GM19328 (cell line): Measurements from ENCODE around the gene CRTAC1.
"Not testable (repeated sequence)": the region's sequence is repeated elsewhere in the genome, so short reads cannot be mapped to it uniquely, and the experiment has no call there.

Experiments used
- ATAC-seq: cut with Tn5 transposase; IDR thresholded peaks from one replicate; pipeline ENCODE4 v1.9.1; 2021; ENCODE audit warnings: mild to moderate bottlenecking, moderate library complexity; ENCODE audit not compliant: unreplicated experiment

Gene CRTAC1

DNA sequence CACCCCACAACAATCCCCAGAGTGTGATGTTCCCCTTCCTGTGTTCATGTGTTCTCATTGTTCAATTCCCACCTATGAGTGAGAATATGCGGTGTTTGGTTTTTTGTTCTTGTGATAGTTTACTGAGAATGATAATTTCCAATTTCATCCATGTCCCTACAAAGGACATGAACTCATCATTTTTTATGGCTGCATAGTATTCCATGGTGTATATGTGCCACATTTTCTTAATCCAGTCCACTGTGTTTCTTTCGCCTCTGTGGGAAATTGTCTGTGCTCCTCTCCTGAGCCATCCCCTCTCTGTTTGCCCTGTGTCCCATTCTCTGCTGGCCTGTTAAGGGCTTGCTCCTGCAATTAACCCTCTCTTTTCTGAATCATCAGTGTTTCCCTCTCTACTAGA, 186.4 kb downstream of the CRTAC1 start:
- not testable (repeated sequence) for ATAC-seq

DNA sequence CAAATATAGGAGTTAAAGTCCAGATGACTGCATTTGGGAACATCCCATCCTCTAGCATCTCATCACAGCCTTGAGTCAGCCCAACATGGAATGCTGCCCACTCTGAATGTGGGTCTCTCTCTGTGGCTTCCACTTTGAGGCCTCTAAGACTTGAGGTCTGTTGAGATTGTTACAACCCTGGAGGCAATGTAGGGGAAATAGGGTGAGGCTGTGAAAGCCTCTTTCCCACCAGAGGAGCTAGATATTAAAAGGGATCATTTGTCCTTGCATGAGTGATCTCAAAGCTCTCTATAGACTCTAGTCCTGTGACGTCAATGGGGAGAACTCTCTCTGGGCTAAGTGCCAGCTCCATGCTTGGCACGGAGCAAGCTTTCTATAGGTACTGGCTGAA, 187.1 kb downstream of the CRTAC1 start:
- ATAC-seq = no peak

DNA sequence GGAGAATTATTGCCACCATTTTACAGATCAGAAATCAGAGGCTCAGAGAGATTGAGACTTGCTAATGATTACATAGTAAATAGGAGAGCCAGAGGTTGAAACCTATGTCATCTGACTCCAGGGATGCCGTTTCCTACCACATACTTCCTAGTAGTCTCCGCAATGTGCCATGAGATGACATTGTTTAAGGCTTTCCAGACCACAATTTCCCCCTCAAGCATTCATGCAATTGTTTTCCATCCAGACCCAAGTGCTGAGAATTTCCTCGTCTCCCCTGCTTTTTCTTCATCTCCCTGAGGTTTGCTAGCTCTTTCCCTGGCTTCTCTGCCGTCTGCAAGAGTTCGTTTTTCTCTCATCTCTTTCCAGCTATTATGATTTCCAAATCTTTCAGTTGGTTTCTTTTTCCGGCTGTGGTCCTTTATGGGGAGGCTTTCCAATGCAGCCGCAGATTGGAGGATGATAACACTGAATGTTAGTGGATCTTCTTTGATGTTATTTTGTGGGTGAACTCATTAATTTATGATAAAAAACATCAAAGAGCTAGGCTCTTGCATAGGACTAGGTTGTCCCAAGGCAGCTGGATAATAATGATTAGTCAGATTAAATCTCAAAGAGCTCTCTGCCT, 187.7 kb downstream of the CRTAC1 start:
- no peak for ATAC-seq

DNA sequence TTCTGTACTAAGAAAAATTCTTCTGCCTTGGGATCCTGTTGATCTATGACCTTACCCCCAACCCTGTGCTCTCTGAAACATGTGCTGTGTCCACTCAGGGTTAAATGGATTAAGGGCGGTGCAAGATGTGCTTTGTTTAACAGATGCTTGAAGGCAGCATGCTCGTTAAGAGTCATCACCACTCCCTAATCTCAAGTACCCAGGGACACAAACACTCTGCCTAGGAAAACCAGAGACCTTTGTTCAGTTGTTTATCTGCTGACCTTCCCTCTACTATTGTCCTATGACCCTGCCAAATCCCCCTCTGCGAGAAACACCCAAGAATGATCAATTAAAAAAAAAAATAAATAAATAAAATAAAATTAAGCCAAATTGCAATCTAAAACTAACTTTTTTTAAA, 188.3 kb downstream of the CRTAC1 start:
- not testable (repeated sequence) for ATAC-seq

- ATAC-seq = not testable (repeated sequence)
Observed at GRCh38 chr10:97841166-97841565, 189.3 kb downstream of the CRTAC1 start.

- ATAC-seq = no peak
Observed at GRCh38 chr10:97838091-97838490, 192.3 kb downstream of the CRTAC1 start.

GRCh38 chr10:97836446-97836845, 194.0 kb downstream of the CRTAC1 start:
- no peak for ATAC-seq

DNA sequence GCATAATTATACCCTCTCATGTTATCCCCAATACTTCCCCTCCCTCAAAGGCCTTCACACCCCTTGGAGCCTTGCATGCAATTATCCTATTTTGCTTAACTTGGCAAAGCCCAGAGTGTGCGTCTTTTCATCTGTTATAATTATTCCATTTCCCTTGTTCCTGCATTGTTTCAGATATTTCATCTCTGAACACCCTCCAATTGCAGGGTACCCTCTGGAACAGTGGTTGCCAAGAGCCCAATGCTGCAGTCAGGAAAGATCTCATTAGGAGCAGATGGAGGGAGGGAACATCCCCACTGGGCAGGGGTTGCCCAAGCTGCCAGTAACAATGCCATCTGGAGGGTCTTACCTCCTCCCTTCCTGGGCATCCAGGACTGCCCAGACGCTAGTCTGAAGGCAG, 199.2 kb downstream of the CRTAC1 start:
- ATAC-seq = no peak

GRCh38 chr10:97830064-97830463, 200.4 kb downstream of the CRTAC1 start:
- ATAC-seq = no peak

DNA sequence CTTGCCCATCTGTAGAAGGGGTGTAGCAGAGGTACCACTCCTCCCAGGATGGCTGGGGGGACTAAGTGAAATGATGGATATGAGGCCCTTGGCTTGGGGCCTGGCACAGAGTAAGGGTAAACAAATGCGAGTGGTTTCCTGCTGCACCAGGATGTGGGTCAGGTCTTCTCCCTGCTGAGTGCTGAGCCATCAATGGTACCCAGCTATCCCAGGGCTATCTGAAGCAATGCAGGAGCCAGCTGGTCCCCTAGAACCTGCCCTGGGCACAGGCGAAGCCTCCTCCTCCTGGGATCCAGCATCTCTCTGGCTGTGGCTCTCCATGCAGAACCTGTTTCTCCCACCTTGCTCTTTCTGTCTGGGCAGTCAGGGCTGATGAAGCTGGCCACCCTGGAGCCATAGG, 201.7 kb downstream of the CRTAC1 start:
- ATAC-seq = no peak

DNA sequence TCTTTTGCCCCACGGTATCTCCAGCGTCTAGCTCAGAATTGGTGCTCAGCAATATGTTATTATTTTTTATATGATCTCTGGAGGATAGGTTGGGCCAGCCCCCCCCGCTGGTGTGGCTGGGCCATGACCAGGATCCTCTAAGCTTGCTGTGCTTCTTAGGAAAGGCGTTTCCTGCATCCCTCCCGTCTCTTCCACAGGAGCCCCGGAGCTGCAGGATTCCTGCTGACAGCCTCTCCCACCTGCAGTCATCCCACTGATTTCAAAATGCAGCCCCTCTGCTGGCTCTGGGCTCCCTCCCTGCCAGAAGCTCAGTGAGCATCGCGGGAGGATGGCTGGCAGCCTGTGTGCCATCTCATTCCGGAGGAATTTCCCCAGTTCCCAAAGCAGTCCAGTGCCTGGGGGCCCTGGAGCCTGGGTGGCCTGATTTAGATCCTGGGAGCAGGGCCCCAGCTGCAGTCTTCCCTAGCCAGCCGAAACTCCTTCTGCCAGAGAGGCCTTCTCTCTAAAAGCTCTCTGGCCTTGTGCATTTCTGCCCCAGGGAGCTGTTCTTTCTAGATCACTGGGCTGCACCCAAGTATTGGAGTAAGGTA, 202.6 kb downstream of the CRTAC1 start:
- ATAC-seq = no peak

DNA sequence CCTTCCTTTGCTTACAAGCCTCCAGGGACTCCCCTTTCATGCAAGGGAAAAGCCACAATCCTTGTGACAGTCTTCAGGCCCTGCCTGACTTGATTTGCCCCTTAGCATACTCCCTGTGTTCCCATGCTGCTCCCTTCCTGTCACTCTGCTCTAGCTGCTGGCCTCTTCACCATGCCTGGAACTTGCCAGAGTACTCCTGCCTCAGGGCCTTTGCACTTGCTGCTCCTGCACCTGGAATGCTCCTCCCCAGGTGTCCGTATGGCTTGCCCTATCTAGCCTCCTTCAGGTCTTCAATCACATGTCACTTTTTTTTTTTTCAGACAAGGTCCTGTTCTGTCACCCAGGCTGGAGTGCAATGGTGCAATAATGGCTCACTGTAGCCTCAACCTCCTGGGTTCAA, 203.5 kb downstream of the CRTAC1 start:
- no peak for ATAC-seq

GRCh38 chr10:97825020-97825760, 205.2 kb downstream of the CRTAC1 start:
- no peak for ATAC-seq

DNA sequence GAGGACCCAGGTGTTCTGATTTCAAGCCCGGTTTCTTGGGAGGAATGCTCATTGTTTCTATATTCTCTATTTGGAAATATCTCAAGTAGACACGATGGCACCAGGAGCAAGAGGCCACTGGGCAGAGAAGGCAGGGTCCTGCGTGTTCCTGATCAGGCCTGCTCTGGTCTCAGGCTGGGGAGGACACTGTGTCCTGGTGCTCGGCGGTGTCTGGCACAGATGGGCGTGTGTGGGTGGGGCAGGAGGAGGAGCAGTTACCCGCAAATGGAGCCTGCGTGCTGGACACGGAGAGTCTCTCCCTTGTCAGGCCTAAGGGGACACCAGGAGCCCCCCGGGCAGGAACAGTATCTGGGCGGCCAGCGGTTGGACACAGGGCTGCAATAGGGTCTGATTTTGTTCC, 206.7 kb downstream of the CRTAC1 start:
- no peak for ATAC-seq

DNA sequence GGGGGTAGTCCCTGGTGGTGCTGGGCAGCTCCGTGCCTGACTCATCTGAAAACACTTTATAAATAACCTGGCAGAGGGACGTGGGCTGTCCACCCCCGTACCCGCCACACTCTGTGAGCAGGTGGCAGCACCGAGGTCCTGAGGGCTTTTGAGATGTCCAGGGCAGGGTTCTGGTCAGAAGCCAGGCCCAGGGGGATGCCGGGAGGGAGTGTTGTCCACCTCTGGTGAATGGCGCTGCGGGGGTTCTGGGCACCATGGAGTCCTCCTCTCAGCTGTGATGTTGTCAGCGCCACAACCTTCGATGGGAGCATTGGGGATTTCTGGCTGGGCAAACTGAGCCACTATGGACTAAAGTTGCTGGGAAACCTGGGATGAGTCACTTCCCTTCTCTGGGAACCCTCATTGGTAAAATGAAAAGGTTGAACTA, 208.1 kb downstream of the CRTAC1 start:
- no peak for ATAC-seq

DNA sequence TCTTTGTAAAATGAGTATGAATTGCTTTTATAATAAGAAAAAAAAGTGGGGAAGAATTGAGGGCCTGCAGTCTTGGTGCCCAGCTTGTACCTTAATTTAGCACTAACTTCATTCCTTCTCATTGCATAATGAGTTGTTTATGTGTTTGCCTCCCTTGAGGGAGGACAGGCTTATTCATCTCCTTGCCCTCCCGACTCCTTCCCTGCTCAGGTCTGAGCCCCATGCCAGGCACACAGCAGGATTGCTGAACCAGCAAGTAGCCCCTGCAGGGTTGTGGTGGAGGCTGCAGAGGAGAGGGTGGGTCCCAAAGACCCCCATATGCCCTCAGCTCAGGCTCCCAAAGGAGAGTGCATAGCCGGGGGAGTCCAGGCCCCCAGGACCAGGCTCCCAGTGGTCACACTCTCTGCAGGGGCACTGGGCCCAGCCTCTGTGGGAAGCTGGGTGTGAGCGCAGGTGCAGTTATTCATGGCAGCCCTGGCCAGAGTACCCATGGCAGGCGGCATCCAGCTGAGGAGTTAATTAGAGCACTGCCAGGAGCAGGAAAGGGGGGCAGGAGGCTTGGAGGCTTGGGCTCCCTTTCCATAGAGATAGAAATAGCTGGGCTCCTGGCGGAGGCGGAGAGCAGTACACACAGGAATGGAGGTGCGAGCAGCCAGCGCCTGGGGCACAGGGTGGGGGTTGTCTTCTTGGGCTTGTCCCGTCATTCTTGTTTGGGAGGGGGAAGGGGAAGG, 208.9 kb downstream of the CRTAC1 start:
- ATAC-seq = no peak

- ATAC-seq = no peak
Observed at GRCh38 chr10:97820096-97820704, 210.2 kb downstream of the CRTAC1 start.

DNA sequence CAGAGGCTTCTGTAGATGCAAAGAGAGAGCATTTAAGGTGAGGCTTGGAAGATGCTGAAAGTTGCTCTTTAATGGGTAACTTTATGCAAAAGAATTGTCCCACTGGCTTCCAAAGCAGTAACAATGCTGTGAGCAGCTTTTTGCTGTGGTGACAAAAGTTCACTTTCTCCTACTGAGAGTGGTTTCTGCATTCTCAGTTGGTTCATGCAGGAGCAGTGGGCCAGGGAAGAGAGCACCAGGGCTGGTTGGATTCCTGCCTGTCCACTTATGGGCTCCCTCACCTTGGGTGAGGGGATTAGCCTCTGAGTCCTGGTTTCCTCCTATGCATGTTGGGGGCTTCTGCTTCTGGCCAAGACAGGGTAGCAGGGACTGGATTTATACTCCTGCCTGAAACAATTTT, 211.8 kb downstream of the CRTAC1 start:
- ATAC-seq = no peak

DNA sequence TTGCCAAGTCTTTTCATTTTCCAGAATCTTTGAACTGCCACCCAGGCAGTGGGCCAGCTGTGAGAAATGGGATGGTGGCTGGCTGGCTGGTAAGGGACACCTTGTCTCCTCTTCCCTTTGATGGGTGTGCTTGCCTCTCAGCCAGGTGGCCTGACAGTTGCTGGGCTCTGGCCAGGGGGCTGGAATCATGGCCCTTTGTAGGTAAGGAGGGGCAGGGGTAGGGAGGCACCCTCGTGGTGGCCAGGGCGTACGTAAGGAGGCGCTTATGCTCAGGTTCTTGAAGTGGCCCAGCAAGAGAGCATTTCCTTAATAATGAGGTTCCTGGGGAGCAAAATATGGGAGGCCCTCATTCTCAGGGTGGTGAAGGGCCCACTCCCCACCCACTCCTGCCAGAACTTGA, 213.8 kb downstream of the CRTAC1 start:
- no peak for ATAC-seq
